ENCODE data around the gene FOXL3.

Gene FOXL3

DNA sequence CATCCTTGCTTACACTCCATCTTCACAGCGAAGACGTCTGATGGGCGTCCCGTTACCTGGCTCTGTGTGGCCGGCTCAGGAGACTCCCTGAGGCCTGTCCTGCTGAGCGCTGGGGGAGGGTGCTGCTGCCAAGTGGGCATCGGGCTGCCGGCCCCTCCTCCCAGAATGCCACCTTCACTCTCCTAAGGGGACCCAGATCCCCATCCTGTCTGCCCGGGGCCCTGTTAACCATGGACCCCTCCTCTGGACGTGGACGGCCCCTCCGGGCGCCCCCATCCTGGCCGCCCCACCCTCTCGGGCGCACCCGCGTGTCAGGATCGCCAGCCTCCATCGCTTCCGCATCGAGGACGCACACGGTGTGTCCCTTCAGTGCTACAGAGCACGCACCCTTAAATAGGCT is 7.3 kb upstream of the FOXL3 start:
- Mint-ChIP-seq H3K4me1 (no peaks in the 10 kb centered on the region), H3K4me3 (no peak overlapping the region), H3K36me3 (no peaks in the 10 kb centered on the region), H3K27me3 (peaks cover 10% of the 10 kb centered on the region), H3K9me3 (peaks cover 5% of the 10 kb centered on the region), H3K27ac (no peak overlapping the region)
- ATAC-seq (ENCODE audit: low read depth) (no peak), DNase-seq (ENCODE audit: low spot score in 2 of 2) (no peak)

DNA sequence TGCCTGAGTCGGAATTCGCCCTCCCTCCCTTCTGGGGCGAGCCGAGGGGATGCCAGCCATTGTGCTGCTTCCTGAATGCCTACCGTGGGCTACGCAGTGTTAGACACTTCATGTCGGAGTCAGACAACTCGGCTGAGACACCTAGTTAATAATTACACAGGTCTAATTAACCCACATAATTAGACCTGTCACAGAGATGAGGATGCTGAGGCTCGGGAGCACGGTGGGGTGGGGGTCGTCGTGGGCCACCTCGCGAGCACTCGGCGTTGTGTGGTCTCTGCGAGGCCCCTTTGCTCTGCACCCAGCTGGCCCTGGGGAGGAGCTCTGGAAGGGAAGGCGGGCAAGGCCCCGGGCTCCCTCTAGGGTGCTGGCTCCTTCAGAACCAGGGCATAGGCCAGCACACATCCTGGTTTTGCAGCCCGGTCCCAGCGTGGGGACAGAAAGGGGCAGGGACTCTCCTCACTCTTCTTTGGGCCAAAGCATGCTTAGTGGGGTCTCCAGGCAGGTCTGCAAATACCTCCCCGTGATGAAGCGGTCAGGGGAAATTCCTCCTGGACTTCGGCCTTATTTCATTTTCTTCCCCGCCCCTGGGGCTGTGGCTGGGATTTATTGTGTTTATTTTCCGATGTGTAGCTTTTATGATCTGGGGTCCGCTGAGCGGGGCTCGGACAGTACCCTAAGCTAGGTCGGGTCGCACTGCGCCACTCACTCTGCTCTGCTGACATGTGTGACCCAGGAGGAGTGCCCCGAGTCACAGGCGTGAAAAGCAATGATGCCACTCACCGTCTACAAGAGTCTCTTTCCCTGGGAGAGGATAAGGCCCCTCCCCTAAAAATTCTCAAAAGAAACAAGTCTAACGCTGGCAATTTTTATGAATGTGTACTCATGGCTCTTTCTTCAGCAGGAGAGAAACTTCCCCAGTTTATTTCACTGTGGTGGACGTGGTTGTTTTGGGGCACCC is 4.9 kb upstream of the FOXL3 start:
- H3K27me3 Mint-ChIP-seq = peaks cover 11% of the 10 kb centered on the region
- no peak overlapping the region for H3K4me3 Mint-ChIP-seq
- no peaks in the 10 kb centered on the region for H3K36me3 Mint-ChIP-seq
- H3K9me3 Mint-ChIP-seq = peaks cover 5% of the 10 kb centered on the region
- ATAC-seq (ENCODE audit: low read depth) = no peak
- no peak for DNase-seq (ENCODE audit: low spot score in 2 of 2)
- H3K27ac Mint-ChIP-seq = no peak overlapping the region
- H3K4me1 Mint-ChIP-seq = no peaks in the 10 kb centered on the region

DNA sequence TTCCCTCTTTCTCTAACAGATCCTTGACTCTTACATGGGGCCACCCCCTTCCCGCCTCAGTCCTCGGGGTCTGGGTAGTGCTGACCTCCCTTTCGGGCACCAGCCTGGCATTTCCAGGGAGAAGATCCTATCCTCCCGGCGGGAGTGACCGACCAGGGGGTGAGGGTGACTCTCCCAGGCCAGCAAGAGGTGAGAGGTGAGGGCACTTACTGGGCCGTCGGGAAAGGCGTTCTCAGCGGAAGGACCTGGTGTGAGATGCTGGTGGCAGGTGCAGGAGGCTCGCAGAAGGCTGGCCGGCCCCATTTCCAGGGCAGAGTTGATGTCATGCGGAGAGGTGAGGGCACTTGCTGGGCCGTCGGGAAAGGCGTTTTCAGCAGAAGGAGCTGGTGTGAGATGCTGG is 4.2 kb upstream of the FOXL3 start:
- DNase-seq (ENCODE audit: low spot score in 2 of 2) (no peak), ATAC-seq (ENCODE audit: low read depth) (no peak)
- Mint-ChIP-seq H3K4me3 (no peak overlapping the region), H3K9me3 (peaks cover 5% of the 10 kb centered on the region), H3K27ac (no peak overlapping the region), H3K4me1 (no peaks in the 10 kb centered on the region), H3K36me3 (no peaks in the 10 kb centered on the region), H3K27me3 (peaks cover 6% of the 10 kb centered on the region)

DNA sequence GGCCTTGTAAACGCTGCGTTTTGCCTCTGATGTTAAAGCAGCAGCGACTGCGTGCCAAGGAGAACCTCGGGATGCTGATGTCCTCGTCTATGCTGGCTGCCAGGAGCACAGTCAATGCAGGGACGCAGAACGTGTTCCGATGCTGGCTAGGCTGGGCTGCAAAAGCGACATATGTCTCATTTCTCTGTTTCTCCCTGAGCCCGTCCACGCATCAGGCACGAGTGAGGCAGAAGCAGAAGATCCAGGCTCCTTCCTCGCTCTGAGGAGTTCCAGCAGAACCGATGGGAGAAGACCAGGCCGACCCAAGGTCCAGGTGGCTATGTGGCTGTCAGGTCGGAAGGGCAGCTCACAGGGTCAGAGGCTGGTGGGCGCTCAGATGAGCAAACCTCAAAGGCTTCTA is 3.7 kb upstream of the FOXL3 start:
- no peak for ATAC-seq (ENCODE audit: low read depth)
- DNase-seq (ENCODE audit: low spot score in 2 of 2) = no peak
- Mint-ChIP-seq H3K36me3 (no peaks in the 10 kb centered on the region), H3K4me1 (no peaks in the 10 kb centered on the region), H3K9me3 (peaks cover 3% of the 10 kb centered on the region), H3K4me3 (no peak overlapping the region), H3K27me3 (peaks cover 5% of the 10 kb centered on the region), H3K27ac (no peak overlapping the region)

DNA sequence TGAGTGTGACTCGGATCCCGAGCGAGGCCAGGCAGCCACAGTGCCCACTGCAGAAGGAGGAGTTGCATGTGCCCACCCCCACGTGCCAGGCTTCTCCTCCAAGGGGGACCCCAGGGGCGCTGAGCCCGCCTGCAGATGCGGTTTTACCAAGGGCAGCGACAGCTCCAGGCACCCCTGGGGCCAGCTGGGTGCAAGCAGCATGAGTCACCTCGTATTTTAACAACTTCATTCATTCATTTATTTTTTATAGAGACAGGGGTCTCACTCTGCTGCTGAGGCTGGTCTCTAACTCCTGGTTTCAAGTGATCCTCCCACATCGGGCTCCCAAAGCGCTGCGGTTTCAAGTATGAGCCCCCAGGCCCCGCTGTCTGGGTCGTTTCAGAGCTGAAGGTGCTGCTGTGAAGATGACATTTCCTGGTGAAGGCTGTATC is 1.3 kb upstream of the FOXL3 start:
- ATAC-seq (ENCODE audit: low read depth) (no peak), DNase-seq (ENCODE audit: low spot score in 2 of 2) (no peak)
- H3K27ac Mint-ChIP-seq = no peak overlapping the region
- peaks cover 10% of the 10 kb centered on the region for H3K27me3 Mint-ChIP-seq
- no peak overlapping the region for H3K4me3 Mint-ChIP-seq
- no peaks in the 10 kb centered on the region for H3K9me3 Mint-ChIP-seq
- H3K36me3 Mint-ChIP-seq = no peaks in the 10 kb centered on the region
- no peaks in the 10 kb centered on the region for H3K4me1 Mint-ChIP-seq

DNA sequence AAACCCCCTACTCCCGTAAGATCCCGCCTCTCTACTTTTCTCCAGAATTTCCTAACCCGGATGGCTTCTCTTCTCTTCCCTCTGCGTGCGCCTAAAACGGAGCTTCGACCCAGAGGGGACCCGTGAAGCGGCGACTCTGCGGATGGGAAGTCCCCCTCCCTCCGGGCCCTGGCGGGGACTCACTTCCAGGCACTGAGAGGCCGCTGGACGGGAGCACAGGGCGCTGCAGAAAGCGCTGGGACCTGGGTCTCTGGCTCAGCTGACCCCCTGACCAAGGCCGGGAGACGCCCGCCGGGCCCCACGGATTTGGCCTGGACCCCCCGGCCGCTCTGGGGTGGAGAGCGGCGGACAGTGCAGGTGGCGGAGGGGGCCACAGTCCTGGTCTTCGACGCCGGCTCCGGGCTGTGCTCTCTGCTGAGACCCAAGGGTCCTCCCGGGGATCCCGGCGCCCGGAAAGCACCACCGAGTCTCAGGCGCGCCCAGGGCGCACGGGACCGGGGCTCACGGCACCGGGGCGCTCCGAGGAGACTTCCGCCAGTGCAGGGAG is 688 bp upstream of the FOXL3 start:
- no peaks in the 10 kb centered on the region for H3K4me1 Mint-ChIP-seq
- H3K36me3 Mint-ChIP-seq = no peaks in the 10 kb centered on the region
- no peak overlapping the region for H3K27ac Mint-ChIP-seq
- peaks cover 10% of the 10 kb centered on the region for H3K27me3 Mint-ChIP-seq
- no peaks in the 10 kb centered on the region for H3K9me3 Mint-ChIP-seq
- H3K4me3 Mint-ChIP-seq = no peak overlapping the region
- no peak for DNase-seq (ENCODE audit: low spot score in 2 of 2)
- no peak for ATAC-seq (ENCODE audit: low read depth)

DNA sequence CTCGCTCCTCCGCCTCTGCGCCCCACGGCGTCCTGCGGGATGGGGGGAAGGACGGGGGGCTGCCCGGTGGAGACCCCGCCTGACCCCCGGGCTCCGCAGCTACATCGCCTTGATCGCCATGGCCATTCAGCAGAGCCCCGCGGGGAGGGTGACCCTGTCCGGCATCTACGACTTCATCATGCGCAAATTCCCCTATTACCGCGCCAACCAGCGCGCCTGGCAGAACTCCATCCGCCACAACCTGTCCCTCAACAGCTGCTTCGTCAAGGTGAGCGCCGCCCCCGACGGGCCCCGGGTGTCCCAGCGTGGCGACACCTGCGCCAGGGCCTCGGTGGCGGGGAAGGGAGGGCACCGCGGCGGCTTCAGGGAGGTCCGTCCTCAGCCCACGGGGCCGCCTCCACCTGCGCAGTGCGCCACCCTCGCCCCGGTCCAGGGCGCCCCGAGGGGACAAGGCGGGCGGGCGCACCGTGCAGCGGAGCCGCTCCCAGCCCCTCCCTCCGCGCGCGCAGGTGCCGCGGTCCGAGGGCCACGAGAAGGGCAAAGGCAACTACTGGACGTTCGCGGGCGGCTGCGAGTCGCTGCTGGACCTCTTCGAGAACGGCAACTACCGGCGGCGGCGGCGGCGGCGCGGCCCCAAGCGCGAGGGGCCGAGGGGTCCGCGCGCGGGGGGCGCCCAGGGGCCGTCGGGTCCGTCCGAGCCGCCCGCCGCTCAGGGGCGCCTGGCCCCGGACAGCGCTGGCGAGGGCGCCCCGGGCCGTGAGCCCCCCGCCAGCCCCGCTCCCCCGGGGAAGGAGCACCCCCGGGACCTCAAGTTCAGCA is 793 bp downstream of the FOXL3 start:
- H3K27me3 Mint-ChIP-seq = peaks cover 9% of the 10 kb centered on the region
- no peaks in the 10 kb centered on the region for H3K36me3 Mint-ChIP-seq
- H3K4me3 Mint-ChIP-seq = no peak overlapping the region
- no peaks in the 10 kb centered on the region for H3K9me3 Mint-ChIP-seq
- ATAC-seq (ENCODE audit: low read depth) (no peak), DNase-seq (ENCODE audit: low spot score in 2 of 2) (no peak)
- no peak overlapping the region for H3K27ac Mint-ChIP-seq
- no peaks in the 10 kb centered on the region for H3K4me1 Mint-ChIP-seq

DNA sequence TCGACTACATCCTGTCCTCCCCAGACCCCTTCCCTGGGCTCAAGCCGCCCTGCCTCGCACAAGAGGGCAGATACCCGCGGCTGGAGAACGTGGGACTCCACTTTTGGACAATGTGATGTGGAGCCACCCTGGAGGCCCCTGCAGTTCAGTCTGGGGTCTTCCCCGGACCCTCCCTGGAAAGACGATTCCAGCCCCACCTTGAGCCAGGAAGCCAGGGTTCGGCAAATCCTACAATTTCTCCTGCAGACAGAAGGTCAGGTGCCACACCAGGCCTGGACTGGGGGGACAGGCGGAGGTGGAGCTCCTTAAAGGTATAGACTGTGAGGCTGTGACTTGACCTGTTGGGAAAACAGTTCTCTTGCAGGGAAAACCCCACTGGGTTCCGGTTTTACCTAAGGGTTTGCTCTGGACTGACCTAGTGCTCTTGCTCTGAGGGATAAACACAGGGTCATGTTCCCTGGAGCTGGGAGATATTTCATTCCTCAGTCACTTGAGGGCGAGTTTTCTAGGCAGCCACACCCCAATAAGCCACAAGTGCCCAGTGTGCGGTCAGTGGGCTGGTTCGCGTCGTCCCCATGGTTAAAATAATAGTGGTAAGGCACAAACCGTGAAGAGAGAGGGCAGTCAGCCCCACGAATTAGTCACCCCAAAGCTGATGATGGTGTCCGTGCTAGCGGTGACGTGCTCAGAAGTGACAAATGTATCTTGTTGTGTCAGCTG is 1.6 kb downstream of the FOXL3 start:
- no peaks in the 10 kb centered on the region for H3K9me3 Mint-ChIP-seq
- no peak overlapping the region for H3K27ac Mint-ChIP-seq
- peaks cover 10% of the 10 kb centered on the region for H3K27me3 Mint-ChIP-seq
- no peak overlapping the region for H3K4me3 Mint-ChIP-seq
- H3K36me3 Mint-ChIP-seq = no peaks in the 10 kb centered on the region
- DNase-seq (ENCODE audit: low spot score in 2 of 2) (no peak), ATAC-seq (ENCODE audit: low read depth) (no peak)
- no peaks in the 10 kb centered on the region for H3K4me1 Mint-ChIP-seq

DNA sequence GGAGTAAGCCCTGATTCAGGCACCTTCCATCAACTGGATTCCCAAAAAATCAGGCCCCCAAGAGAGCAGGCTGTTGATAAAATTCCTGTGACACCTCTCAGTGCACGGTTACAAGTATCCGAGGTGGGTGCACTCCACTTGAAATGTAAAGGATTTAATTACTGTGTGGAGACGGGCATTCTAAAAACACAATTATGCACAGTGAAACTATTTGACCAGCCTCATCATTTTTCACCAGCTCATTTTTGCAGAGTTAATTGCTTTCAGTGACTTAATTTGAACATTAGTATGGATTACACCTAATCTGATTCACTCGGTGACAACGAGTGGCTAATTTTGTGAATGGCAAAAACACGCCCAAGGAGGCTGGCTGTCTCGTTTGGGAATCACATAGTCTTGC is 2.3 kb downstream of the FOXL3 start:
- no peak for ATAC-seq (ENCODE audit: low read depth)
- Mint-ChIP-seq H3K36me3 (no peaks in the 10 kb centered on the region), H3K4me3 (no peak overlapping the region), H3K27me3 (peaks cover 11% of the 10 kb centered on the region), H3K9me3 (no peaks in the 10 kb centered on the region), H3K27ac (no peak overlapping the region), H3K4me1 (no peaks in the 10 kb centered on the region)
- DNase-seq (ENCODE audit: low spot score in 2 of 2) = no peak

DNA sequence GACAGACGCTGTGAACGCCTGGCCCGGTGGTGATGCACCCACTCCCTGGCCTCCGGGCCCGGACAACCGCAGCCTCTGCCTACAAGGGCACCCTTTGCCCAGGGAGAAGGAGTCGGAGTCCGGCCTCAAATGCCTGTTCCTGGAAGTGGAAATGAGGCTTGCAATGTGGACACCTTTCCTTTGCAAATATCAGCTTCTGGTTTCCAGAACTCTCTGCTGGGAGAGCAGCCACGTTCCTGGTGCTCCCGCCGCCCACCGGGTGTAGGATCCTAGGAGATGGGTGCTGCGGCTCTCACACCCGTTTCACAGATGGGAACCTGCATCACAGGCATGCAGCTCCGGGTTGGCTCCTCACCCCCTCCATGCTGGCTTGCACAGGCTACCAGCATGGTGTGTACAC is 2.9 kb downstream of the FOXL3 start:
- ATAC-seq (ENCODE audit: low read depth) (no peak), DNase-seq (ENCODE audit: low spot score in 2 of 2) (no peak)
- Mint-ChIP-seq H3K36me3 (no peaks in the 10 kb centered on the region), H3K4me3 (no peak overlapping the region), H3K4me1 (no peaks in the 10 kb centered on the region), H3K27me3 (peaks cover 10% of the 10 kb centered on the region), H3K27ac (no peak overlapping the region), H3K9me3 (no peaks in the 10 kb centered on the region)

DNA sequence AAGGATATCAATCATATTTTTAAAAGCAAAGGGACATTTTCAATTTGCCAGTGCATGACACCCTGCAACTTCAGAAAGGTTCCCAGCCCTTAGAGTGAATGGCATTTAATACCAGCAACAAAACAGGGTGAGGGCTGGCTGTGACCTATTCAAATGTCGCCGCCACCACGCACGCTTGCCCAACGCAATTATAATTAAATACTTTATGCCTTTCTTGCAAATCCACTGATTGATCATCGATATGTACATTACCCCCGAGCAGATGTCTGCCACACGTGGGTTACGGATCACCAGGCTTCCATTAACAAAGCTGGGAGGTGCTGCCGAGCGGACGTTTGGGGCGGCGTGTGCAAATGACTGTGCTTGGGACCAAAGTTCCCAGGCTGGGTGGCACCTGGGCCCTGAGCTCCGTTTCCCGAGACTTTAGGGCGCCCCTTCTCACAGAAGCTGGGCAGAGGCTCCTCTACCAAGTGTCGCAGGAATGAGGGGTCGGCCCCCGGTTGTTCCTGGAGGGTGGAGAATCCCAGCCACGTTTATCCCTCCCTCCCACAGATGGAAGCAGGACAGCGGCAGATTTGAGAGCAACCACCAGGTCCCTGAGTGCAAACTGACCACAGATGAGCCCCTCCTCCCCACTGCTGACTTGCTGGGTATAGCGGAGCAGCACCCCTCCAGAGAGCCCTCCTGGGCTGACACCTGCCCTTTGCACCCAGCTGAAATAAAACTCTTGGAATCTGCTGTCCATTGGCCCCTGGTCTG is 3.9 kb downstream of the FOXL3 start:
- Mint-ChIP-seq H3K4me3 (no peak overlapping the region), H3K4me1 (no peaks in the 10 kb centered on the region), H3K27me3 (peaks cover 10% of the 10 kb centered on the region), H3K9me3 (no peaks in the 10 kb centered on the region), H3K27ac (no peak overlapping the region), H3K36me3 (no peaks in the 10 kb centered on the region)
- no peak for ATAC-seq (ENCODE audit: low read depth)
- no peak for DNase-seq (ENCODE audit: low spot score in 2 of 2)

DNA sequence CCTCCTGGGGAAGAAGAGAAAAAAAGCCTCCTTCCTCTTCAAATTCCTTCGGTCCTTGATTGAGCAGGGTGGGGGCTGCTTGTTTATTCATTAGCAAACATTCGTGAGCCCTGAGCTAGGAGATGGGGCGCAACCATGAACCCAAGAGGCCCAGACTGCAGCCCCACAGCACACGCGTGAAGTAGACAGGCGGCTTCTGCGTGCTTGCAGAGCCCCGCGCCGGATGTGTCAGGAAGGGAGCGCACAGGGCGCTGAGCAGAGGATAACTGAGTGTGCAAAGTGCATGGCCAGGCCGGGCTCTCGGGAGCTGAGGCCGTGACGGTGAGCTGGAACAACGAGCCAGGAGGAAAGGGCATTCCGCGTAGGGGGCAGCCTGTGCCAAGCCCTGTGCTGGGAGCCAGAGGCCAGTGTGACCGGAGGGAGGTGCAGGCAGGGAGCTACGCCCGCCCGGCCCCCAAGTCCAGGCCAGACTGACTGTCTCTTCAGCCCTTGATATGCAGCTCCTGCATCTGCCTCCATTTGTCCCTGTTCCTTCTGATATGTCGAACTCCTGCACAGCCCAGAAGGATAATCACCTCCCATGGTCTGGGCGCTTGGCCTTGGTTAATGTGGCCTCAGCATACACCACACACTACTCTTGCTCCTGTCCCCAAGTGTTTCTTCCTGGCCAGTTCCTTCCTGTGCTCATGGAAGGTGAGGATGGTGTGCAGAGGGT is 4.6 kb downstream of the FOXL3 start:
- Mint-ChIP-seq H3K27ac (no peak overlapping the region), H3K9me3 (no peaks in the 10 kb centered on the region), H3K27me3 (peaks cover 8% of the 10 kb centered on the region), H3K4me1 (no peaks in the 10 kb centered on the region), H3K36me3 (no peaks in the 10 kb centered on the region), H3K4me3 (no peak overlapping the region)
- ATAC-seq (ENCODE audit: low read depth) (no peak), DNase-seq (ENCODE audit: low spot score in 2 of 2) (no peak)
